ENCODE results near the gene VPS16. TPM values are rescaled to one million over a fixed set of nuclear protein-coding genes. Genes with fewer than 3 reads are reported as not detected.

The VPS16 gene
- polyA plus RNA-seq, 4 donors: 29.3 to 94.6 (median 51.6) TPM

- H3K4me3 ChIP-seq (ENCODE audit: low read depth in 1 of 3, low read length in 3 of 3): no peak overlapping the region
- H3K4me1 ChIP-seq (ENCODE audit: control insufficient read depth in 3 of 3, insufficient read depth in 2 of 3, low read depth in 1 of 3, low read length in 2 of 3): no peaks in the 10 kb centered on the region
- peaks cover 0 to 13% (median 0%) of the 10 kb centered on the region in 3 donors for H3K27me3 ChIP-seq (ENCODE audit: control insufficient read depth in 3 of 3, insufficient read depth in 3 of 3, low read length in 3 of 3)
- FAIRE-seq (no peak), DNase-seq (no peak)
- 100% methylated on average over 1 of the region's 1 CpG for WGBS, 3 donors
- no peak overlapping the region for H3K27ac ChIP-seq (ENCODE audit: low read depth in 1 of 3, low read length in 2 of 3)
- H3K9me3 ChIP-seq (ENCODE audit: control insufficient read depth in 2 of 2, insufficient read depth in 1 of 2, low read depth in 1 of 2, low read length in 1 of 2): no peaks in the 10 kb centered on the region
- H3K36me3 ChIP-seq (ENCODE audit: control insufficient read depth in 3 of 3, insufficient read depth in 2 of 3, low read depth in 1 of 3, low read length in 3 of 3): no peaks in the 10 kb centered on the region
These were observed 26.5 kb upstream of the VPS16 start for GRCh38 chr20:2814076-2814475.

GRCh38 chr20:2814587-2815051 is 25.9 kb upstream of the VPS16 start, which contains the start of gene C20orf141:
Gene C20orf141, plus strand, starts transcription at chr20:2814987. Its CDS starts 198 bp downstream, at chr20:2815185.
- Histone ChIP-seq H3K27me3 (ENCODE audit: control insufficient read depth in 3 of 3, insufficient read depth in 3 of 3, low read length in 3 of 3) (peaks cover 0 to 13% (median 0%) of the 10 kb centered on the region in 3 donors), H3K27ac (ENCODE audit: low read depth in 1 of 3, low read length in 2 of 3) (peak within 1 kb of the TSS in 1 of 3 donors; percentile 24), H3K4me3 (ENCODE audit: low read depth in 1 of 3, low read length in 3 of 3) (no peak within 1 kb of the TSS), H3K4me1 (ENCODE audit: control insufficient read depth in 3 of 3, insufficient read depth in 2 of 3, low read depth in 1 of 3, low read length in 2 of 3) (no peaks in the 10 kb centered on the region), H3K9me3 (ENCODE audit: control insufficient read depth in 2 of 2, insufficient read depth in 1 of 2, low read depth in 1 of 2, low read length in 1 of 2) (no peaks in the 10 kb centered on the region), H3K36me3 (ENCODE audit: control insufficient read depth in 3 of 3, insufficient read depth in 2 of 3, low read depth in 1 of 3, low read length in 3 of 3) (no peaks in the 10 kb centered on the region)
- FAIRE-seq: no peak
- WGBS, 3 donors: 30 to 39% (median 32%) methylated on average over 5 of the region's 5 CpGs
- no peak for DNase-seq

GRCh38 chr20:2815242-2815900 is 25.2 kb upstream of the VPS16 start:
- Histone ChIP-seq H3K36me3 (ENCODE audit: control insufficient read depth in 3 of 3, insufficient read depth in 2 of 3, low read depth in 1 of 3, low read length in 3 of 3) (no peaks in the 10 kb centered on the region), H3K4me3 (ENCODE audit: low read depth in 1 of 3, low read length in 3 of 3) (no peak overlapping the region), H3K27ac (ENCODE audit: low read depth in 1 of 3, low read length in 2 of 3) (no peak overlapping the region), H3K4me1 (ENCODE audit: control insufficient read depth in 3 of 3, insufficient read depth in 2 of 3, low read depth in 1 of 3, low read length in 2 of 3) (no peaks in the 10 kb centered on the region), H3K27me3 (ENCODE audit: control insufficient read depth in 3 of 3, insufficient read depth in 3 of 3, low read length in 3 of 3) (peaks cover under 1 to 19% (median 2%) of the 10 kb centered on the region in 3 donors), H3K9me3 (ENCODE audit: control insufficient read depth in 2 of 2, insufficient read depth in 1 of 2, low read depth in 1 of 2, low read length in 1 of 2) (no peaks in the 10 kb centered on the region)
- DNase-seq (no peak), FAIRE-seq (no peak)
- WGBS, 3 donors: 82 to 92% (median 87%) methylated on average over 7 to 8 of the region's 8 CpGs

GRCh38 chr20:2816030-2816582 is 24.4 kb upstream of the VPS16 start, which contains the start of gene TMEM239:
Gene TMEM239, plus strand, starts transcription at chr20:2816364. Its CDS starts 191 bp downstream, at chr20:2816555.
- Histone ChIP-seq H3K4me3 (ENCODE audit: low read depth in 1 of 3, low read length in 3 of 3) (no peak within 1 kb of the TSS), H3K36me3 (ENCODE audit: control insufficient read depth in 3 of 3, insufficient read depth in 2 of 3, low read depth in 1 of 3, low read length in 3 of 3) (no peaks in the 10 kb centered on the region), H3K27me3 (ENCODE audit: control insufficient read depth in 3 of 3, insufficient read depth in 3 of 3, low read length in 3 of 3) (peaks cover 6 to 26% (median 8%) of the 10 kb centered on the region in 3 donors), H3K4me1 (ENCODE audit: control insufficient read depth in 3 of 3, insufficient read depth in 2 of 3, low read depth in 1 of 3, low read length in 2 of 3) (no peaks in the 10 kb centered on the region), H3K27ac (ENCODE audit: low read depth in 1 of 3, low read length in 2 of 3) (peak within 1 kb of the TSS in 1 of 3 donors; percentile 24), H3K9me3 (ENCODE audit: control insufficient read depth in 2 of 2, insufficient read depth in 1 of 2, low read depth in 1 of 2, low read length in 1 of 2) (no peaks in the 10 kb centered on the region)
- no peak for FAIRE-seq
- WGBS, 3 donors: 67 to 82% (median 69%) methylated on average over 10 of the region's 10 CpGs
- no peak for DNase-seq

- WGBS, 3 donors: 74 to 80% (median 78%) methylated on average over 17 to 20 of the region's 20 CpGs
- DNase-seq (no peak), FAIRE-seq (no peak)
- Histone ChIP-seq H3K4me3 (ENCODE audit: low read depth in 1 of 3, low read length in 3 of 3) (no peak overlapping the region), H3K27ac (ENCODE audit: low read depth in 1 of 3, low read length in 2 of 3) (no peak overlapping the region), H3K36me3 (ENCODE audit: control insufficient read depth in 3 of 3, insufficient read depth in 2 of 3, low read depth in 1 of 3, low read length in 3 of 3) (no peaks in the 10 kb centered on the region), H3K9me3 (ENCODE audit: control insufficient read depth in 2 of 2, insufficient read depth in 1 of 2, low read depth in 1 of 2, low read length in 1 of 2) (no peaks in the 10 kb centered on the region), H3K27me3 (ENCODE audit: control insufficient read depth in 3 of 3, insufficient read depth in 3 of 3, low read length in 3 of 3) (peaks cover 6 to 32% (median 9%) of the 10 kb centered on the region in 3 donors), H3K4me1 (ENCODE audit: control insufficient read depth in 3 of 3, insufficient read depth in 2 of 3, low read depth in 1 of 3, low read length in 2 of 3) (no peaks in the 10 kb centered on the region)
These were observed 23.8 kb upstream of the VPS16 start for GRCh38 chr20:2816583-2817340.

- Histone ChIP-seq H3K27ac (ENCODE audit: low read depth in 1 of 3, low read length in 2 of 3) (peak overlapping the region in 1 of 3 donors; percentile 4), H3K4me1 (ENCODE audit: control insufficient read depth in 3 of 3, insufficient read depth in 2 of 3, low read depth in 1 of 3, low read length in 2 of 3) (no peaks in the 10 kb centered on the region), H3K4me3 (ENCODE audit: low read depth in 1 of 3, low read length in 3 of 3) (no peak overlapping the region), H3K36me3 (ENCODE audit: control insufficient read depth in 3 of 3, insufficient read depth in 2 of 3, low read depth in 1 of 3, low read length in 3 of 3) (no peaks in the 10 kb centered on the region), H3K9me3 (ENCODE audit: control insufficient read depth in 2 of 2, insufficient read depth in 1 of 2, low read depth in 1 of 2, low read length in 1 of 2) (no peaks in the 10 kb centered on the region), H3K27me3 (ENCODE audit: control insufficient read depth in 3 of 3, insufficient read depth in 3 of 3, low read length in 3 of 3) (peaks cover 6 to 37% (median 12%) of the 10 kb centered on the region in 3 donors)
- FAIRE-seq (no peak), DNase-seq (no peak)
- 93 to 97% (median 93%) methylated on average over 2 of the region's 2 CpGs for WGBS, 3 donors
These were observed 23.2 kb upstream of the VPS16 start for GRCh38 chr20:2817341-2817726.

GRCh38 chr20:2817891-2818595 is 22.5 kb upstream of the VPS16 start:
- H3K4me3 ChIP-seq (ENCODE audit: low read depth in 1 of 3, low read length in 3 of 3): no peak overlapping the region
- H3K27me3 ChIP-seq (ENCODE audit: control insufficient read depth in 3 of 3, insufficient read depth in 3 of 3, low read length in 3 of 3): peaks cover 6 to 37% (median 12%) of the 10 kb centered on the region in 3 donors
- DNase-seq (no peak), FAIRE-seq (no peak)
- no peaks in the 10 kb centered on the region for H3K9me3 ChIP-seq (ENCODE audit: control insufficient read depth in 2 of 2, insufficient read depth in 1 of 2, low read depth in 1 of 2, low read length in 1 of 2)
- H3K27ac ChIP-seq (ENCODE audit: low read depth in 1 of 3, low read length in 2 of 3): no peak overlapping the region
- 73 to 86% (median 78%) methylated on average over 7 of the region's 7 CpGs for whole genome bisulfite sequencing, 3 donors
- no peaks in the 10 kb centered on the region for H3K4me1 ChIP-seq (ENCODE audit: control insufficient read depth in 3 of 3, insufficient read depth in 2 of 3, low read depth in 1 of 3, low read length in 2 of 3)
- H3K36me3 ChIP-seq (ENCODE audit: control insufficient read depth in 3 of 3, insufficient read depth in 2 of 3, low read depth in 1 of 3, low read length in 3 of 3): no peaks in the 10 kb centered on the region
